IgD-negative memory B cell (primary cell): ENCODE data around the gene ABCA13. TPM values are rescaled to one million over a fixed set of nuclear protein-coding genes. Genes with fewer than 3 reads are reported as not detected.

Source experiments
- H3K27ac Mint-ChIP-seq, 3 donors: one replicate each; pipeline ENCODE4 v1.8.0; 2020 to 2022; ENCODE audit warnings: mild to moderate bottlenecking in 3 of 3, mixed read lengths in 3 of 3, moderate library complexity in 1 of 3
- H3K27me3 Mint-ChIP-seq: one replicate; pipeline ENCODE4 v1.8.0; 2021; ENCODE audit warnings: mixed read lengths
- H3K36me3 Mint-ChIP-seq: one replicate; pipeline ENCODE4 v1.8.0; 2020; ENCODE audit warnings: mild to moderate bottlenecking, mixed read lengths
- H3K4me1 Mint-ChIP-seq, 3 donors: one replicate each; pipeline ENCODE4 v1.8.0; 2020 to 2022; ENCODE audit warnings: mixed read lengths in 3 of 3, mild to moderate bottlenecking in 1 of 3
- H3K4me3 Mint-ChIP-seq, 4 donors: one replicate each; pipeline ENCODE4 v1.8.0; 2020 to 2022; ENCODE audit warnings: mild to moderate bottlenecking in 4 of 4, mixed read lengths in 4 of 4, moderate library complexity in 3 of 4
- H3K9me3 Mint-ChIP-seq, 3 donors: one replicate each; pipeline ENCODE4 v1.8.0; 2020 to 2021; ENCODE audit warnings: mixed read lengths in 3 of 3, mild to moderate bottlenecking in 1 of 3
- polyA plus RNA-seq: library from polyadenylated mRNA; unstranded; fragments of 300-500 nt; fragmentation: Illumina TruSeq; gene quantifications from one replicate; pipeline ENCODE4 v1.2.3, GENCODE V29; 2021

ABCA13 gene
- polyA plus RNA-seq, 1 donor from 2014 or later: not detected

DNA sequence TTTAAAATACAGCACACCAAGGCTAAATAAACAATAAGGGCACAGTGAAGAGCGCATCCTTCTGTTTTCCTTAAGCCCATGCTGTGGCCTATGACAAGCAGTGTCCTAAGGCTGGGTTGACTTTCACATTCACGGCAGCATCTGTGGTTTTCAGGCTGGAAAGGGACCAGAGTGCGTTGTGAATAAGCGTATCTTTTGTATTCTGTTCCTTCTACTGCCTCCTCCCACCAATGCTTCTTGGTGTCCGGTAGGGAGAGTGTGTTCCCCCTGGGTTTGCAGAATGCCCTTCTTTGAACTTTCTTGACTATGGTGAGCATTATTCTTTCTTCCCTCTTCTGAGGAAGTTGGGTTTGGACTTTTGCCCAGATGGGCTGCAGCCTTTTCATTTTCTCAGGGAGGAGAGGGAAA lies 73.6 kb downstream of the ABCA13 start:
- peaks cover 8% of the 10 kb centered on the region for H3K27me3 Mint-ChIP-seq
- H3K4me1 Mint-ChIP-seq: no peaks in the 10 kb centered on the region
- H3K4me3 Mint-ChIP-seq: no peak overlapping the region
- H3K9me3 Mint-ChIP-seq: peaks cover 0 to 3% (median 0%) of the 10 kb centered on the region in 3 donors
- H3K27ac Mint-ChIP-seq: no peak overlapping the region
- H3K36me3 Mint-ChIP-seq: no peaks in the 10 kb centered on the region

DNA sequence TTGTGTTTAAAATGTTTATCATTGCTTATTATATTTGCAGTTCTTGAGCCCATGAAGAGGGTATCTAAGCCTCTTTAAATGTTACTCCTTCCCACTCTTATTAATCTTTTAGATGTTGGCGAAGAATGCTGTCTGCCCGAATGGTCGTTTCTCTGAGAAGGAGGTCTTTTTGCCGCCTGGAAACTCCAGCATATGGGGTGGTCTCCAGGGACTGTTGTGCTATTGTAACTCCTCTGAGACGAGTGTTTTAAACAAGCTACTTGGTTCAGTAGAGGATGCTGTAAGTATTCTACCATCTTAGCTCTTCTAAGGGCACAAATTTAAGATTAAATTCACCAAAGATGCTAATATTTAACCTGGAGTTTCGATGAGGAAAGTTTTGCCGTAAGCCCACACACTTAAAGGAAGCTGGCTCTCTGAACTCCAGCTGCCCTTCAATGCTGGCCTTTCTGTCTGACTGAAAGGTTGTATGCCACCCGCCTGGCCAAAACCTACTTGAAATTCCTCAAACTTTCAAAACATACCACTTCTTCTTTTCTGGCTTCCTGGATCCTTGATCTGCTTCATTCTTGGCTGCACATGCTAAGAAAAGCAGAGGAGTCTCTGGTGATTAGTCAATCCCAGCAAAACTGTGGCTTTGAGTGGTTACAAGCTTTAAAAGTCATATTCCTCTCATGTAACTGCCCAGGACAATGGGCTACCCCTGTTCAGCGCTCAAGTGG lies 74.7 kb downstream of the ABCA13 start:
- Mint-ChIP-seq H3K4me1 (no peaks in the 10 kb centered on the region), H3K27me3 (peaks cover 8% of the 10 kb centered on the region)

DNA sequence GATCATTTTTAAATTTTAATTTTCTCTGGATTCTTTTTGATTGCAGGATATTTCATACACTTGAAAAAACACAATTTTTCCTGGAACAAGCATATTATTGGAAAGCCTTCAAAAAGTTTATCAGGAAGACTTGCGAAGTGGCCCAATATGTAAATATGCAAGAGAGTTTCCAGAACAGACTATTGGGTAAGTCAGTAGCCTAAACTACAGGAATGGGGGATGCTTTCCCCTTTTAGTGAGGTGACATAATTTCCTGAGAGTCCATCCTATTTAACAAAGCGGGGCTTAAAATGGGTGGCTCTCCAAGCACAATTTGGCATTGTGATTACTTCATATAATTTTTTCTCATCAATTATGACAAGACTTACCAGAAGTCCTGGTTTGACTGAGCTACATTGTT lies 77.9 kb downstream of the ABCA13 start:
- Mint-ChIP-seq H3K27me3 (peaks cover 2% of the 10 kb centered on the region), H3K4me1 (no peaks in the 10 kb centered on the region), H3K36me3 (no peaks in the 10 kb centered on the region), H3K9me3 (peaks cover 0 to 3% (median 0%) of the 10 kb centered on the region in 3 donors), H3K27ac (no peak overlapping the region), H3K4me3 (no peak overlapping the region)

More for the DNA sequence above, 74.7 kb downstream of the ABCA13 start:
- Mint-ChIP-seq H3K36me3 (no peaks in the 10 kb centered on the region), H3K9me3 (peaks cover 0 to 3% (median 0%) of the 10 kb centered on the region in 3 donors), H3K4me3 (no peak overlapping the region), H3K27ac (no peak overlapping the region)

DNA sequence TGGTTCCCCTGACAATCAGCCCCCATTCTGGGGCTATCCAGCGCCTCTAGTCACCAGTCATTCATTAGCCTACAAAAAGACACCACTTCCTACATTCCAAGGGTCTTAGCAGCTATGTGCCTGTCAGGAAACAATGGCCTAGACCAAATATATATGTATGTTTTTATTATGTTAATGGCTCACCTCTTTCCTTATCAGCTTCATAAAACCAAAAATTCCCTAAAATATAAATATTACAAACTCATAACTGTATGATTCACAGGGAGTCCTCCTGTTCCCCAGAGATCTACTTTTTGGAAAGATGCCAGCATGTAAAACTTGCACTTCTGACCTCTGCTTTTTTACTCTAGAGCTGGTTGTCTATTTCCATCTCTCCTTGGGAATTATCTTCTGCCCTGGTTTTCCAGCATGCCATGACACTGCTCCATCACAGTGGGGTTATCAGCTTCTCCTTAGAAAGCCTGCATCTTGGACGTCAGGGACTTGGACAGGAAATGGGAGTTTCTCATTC lies 79.2 kb downstream of the ABCA13 start:
- H3K27me3 Mint-ChIP-seq: no peaks in the 10 kb centered on the region
- H3K4me3 Mint-ChIP-seq: no peak overlapping the region
- no peak overlapping the region for H3K27ac Mint-ChIP-seq
- peaks cover 0 to 3% (median 0%) of the 10 kb centered on the region in 3 donors for H3K9me3 Mint-ChIP-seq
- no peaks in the 10 kb centered on the region for H3K4me1 Mint-ChIP-seq
- H3K36me3 Mint-ChIP-seq: no peaks in the 10 kb centered on the region

- peaks cover 2% of the 10 kb centered on the region for H3K27me3 Mint-ChIP-seq
- H3K4me1 Mint-ChIP-seq: no peaks in the 10 kb centered on the region
- no peaks in the 10 kb centered on the region for H3K36me3 Mint-ChIP-seq
- H3K4me3 Mint-ChIP-seq: no peak overlapping the region
- H3K9me3 Mint-ChIP-seq: peaks cover under 1 to 3% (median 2%) of the 10 kb centered on the region in 3 donors
- no peak overlapping the region for H3K27ac Mint-ChIP-seq
Measured at GRCh38 chr7:48251766-48252165, 80.5 kb downstream of the ABCA13 start.

- Mint-ChIP-seq H3K4me1 (no peaks in the 10 kb centered on the region), H3K4me3 (no peak overlapping the region), H3K9me3 (peaks cover 0 to 7% (median 2%) of the 10 kb centered on the region in 3 donors), H3K36me3 (no peaks in the 10 kb centered on the region), H3K27me3 (peaks cover 2% of the 10 kb centered on the region), H3K27ac (no peak overlapping the region)
Measured at GRCh38 chr7:48252995-48253394, 81.7 kb downstream of the ABCA13 start.

DNA sequence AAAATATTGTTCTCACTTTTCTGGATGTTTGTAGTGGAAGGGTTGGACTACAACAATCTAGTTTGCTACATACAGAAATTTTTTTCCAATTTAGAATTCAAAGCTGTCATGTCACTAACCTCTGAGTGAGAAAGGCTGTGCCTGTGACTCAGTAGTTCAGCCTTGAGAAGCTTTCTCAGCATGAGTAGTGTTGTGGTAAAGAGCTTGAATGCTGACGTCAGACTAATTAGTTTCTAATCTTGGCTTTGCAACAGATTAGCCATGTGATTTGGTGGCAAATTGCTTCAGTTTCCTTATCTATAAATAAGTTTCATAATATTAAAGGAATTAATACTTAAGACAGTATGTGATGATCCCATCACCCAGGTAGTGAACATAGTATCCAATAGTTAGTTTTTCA lies 83.8 kb downstream of the ABCA13 start:
- H3K27ac Mint-ChIP-seq: no peak overlapping the region
- H3K36me3 Mint-ChIP-seq: no peaks in the 10 kb centered on the region
- peaks cover 2% of the 10 kb centered on the region for H3K27me3 Mint-ChIP-seq
- no peaks in the 10 kb centered on the region for H3K4me1 Mint-ChIP-seq
- H3K9me3 Mint-ChIP-seq: peaks cover 0 to 7% (median 2%) of the 10 kb centered on the region in 3 donors
- no peak overlapping the region for H3K4me3 Mint-ChIP-seq

GRCh38 chr7:48259463-48260280 lies 88.4 kb downstream of the ABCA13 start:
- H3K4me3 Mint-ChIP-seq: no peak overlapping the region
- H3K9me3 Mint-ChIP-seq: peaks cover 0 to 7% (median 2%) of the 10 kb centered on the region in 3 donors
- no peaks in the 10 kb centered on the region for H3K4me1 Mint-ChIP-seq
- H3K36me3 Mint-ChIP-seq: no peaks in the 10 kb centered on the region
- H3K27me3 Mint-ChIP-seq: peaks cover 2% of the 10 kb centered on the region
- no peak overlapping the region for H3K27ac Mint-ChIP-seq

DNA sequence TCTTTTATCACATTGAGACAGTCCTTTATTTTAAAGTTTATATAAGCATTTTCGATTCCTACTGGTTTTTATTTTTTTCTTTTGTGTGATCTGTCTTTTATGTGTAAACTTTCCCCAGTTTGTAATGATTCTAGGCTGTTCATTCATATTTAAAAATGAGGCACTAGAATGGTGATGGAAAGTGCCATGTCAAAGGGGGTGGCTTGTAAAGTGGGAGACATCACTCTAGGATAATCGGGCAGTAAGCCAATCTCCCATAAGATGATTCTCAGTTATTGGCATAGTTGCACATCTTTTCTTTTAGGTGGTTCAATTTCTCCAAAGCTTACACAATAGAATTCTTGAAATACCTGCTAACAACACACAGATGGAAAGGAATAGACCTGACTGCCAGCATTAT lies 90.4 kb downstream of the ABCA13 start:
- H3K9me3 Mint-ChIP-seq: peaks cover 0 to 7% (median 0%) of the 10 kb centered on the region in 3 donors
- H3K4me3 Mint-ChIP-seq: no peak overlapping the region
- no peaks in the 10 kb centered on the region for H3K4me1 Mint-ChIP-seq

GRCh38 chr7:48262606-48263310 lies 91.5 kb downstream of the ABCA13 start:
- Mint-ChIP-seq H3K36me3 (no peaks in the 10 kb centered on the region), H3K9me3 (no peaks in the 10 kb centered on the region), H3K27me3 (peaks cover 2% of the 10 kb centered on the region), H3K4me1 (no peaks in the 10 kb centered on the region), H3K4me3 (no peak overlapping the region), H3K27ac (no peak overlapping the region)

More for the DNA sequence above, 90.4 kb downstream of the ABCA13 start:
- no peaks in the 10 kb centered on the region for H3K36me3 Mint-ChIP-seq
- no peak overlapping the region for H3K27ac Mint-ChIP-seq
- H3K27me3 Mint-ChIP-seq: peaks cover 2% of the 10 kb centered on the region

DNA sequence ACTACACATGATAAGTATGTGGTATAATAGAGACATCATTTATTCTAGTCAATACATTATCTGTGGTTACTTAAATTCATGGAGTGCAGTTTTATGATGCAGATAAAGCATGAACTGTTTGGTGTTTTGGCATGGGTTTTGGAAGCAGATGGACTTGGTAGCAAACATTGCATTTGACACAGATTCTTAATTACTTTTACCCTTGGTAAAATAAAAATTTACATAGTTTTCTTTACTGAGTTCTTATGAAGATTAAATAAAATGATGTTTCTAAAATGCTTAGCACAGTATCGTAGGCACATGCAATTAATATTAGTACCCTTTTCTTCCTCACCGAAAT lies 92.0 kb downstream of the ABCA13 start:
- Mint-ChIP-seq H3K4me3 (no peak overlapping the region), H3K27ac (no peak overlapping the region), H3K9me3 (no peaks in the 10 kb centered on the region), H3K36me3 (no peaks in the 10 kb centered on the region), H3K27me3 (peaks cover 3% of the 10 kb centered on the region), H3K4me1 (no peaks in the 10 kb centered on the region)

DNA sequence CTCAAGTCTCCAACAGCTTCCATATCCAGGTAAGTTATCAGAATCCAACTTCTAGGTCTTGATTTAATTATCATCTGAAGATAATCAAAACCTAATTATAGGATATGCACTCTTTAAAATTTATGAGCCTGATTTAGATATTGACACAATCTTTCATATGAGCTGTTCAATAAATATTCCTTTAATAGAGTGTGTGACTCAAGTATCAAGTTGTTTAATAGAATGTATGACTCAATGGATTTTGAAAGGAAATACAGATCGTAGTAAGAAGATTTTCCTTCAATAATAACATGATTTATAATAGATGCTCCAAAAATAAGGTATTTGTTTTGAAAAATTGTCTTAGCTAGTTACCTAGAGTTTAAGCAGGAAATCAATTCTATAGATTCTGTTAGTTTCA lies 97.8 kb downstream of the ABCA13 start:
- Mint-ChIP-seq H3K27me3 (peaks cover 5% of the 10 kb centered on the region), H3K27ac (no peak overlapping the region), H3K4me3 (no peak overlapping the region), H3K9me3 (peaks cover 0 to 2% (median 0%) of the 10 kb centered on the region in 3 donors), H3K4me1 (no peaks in the 10 kb centered on the region), H3K36me3 (peaks cover 2% of the 10 kb centered on the region)

DNA sequence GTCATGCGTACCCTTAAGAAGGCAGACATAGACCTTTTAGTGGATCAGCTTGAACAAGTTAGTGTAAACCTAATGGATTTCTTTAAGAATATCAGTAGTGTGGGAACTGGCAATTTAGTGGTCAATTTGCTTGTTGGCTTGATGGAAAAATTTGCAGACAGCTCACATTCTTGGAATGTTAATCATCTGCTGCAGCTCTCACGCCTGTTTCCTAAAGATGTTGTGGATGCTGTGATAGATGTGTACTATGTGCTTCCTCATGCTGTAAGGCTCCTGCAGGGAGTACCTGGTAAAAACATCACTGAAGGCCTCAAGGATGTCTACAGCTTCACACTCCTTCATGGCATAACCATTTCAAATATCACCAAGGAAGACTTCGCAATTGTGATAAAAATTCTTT lies 103.4 kb downstream of the ABCA13 start:
- Mint-ChIP-seq H3K4me3 (no peak overlapping the region), H3K27me3 (no peaks in the 10 kb centered on the region), H3K4me1 (no peaks in the 10 kb centered on the region), H3K36me3 (no peaks in the 10 kb centered on the region), H3K9me3 (no peaks in the 10 kb centered on the region), H3K27ac (no peak overlapping the region)

DNA sequence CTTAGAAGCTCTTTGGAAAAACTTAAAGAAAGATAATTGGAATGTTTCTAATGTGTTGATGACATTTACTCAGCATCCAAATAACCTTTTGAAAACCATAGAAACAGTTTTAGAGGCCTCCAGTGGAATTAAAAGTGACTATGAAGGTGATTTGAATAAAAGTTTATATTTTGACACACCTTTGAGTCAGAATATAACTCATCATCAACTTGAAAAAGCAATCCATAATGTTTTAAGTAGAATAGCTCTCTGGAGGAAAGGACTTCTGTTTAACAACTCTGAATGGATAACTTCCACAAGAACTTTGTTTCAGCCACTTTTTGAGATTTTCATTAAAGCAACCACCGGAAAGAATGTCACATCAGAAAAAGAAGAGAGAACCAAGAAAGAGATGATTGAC lies 108.2 kb downstream of the ABCA13 start:
- Mint-ChIP-seq H3K36me3 (peaks cover 1% of the 10 kb centered on the region), H3K4me1 (peaks cover 0 to 2% (median 0%) of the 10 kb centered on the region in 3 donors), H3K27me3 (no peaks in the 10 kb centered on the region), H3K9me3 (no peaks in the 10 kb centered on the region), H3K27ac (no peak overlapping the region), H3K4me3 (no peak overlapping the region)

DNA sequence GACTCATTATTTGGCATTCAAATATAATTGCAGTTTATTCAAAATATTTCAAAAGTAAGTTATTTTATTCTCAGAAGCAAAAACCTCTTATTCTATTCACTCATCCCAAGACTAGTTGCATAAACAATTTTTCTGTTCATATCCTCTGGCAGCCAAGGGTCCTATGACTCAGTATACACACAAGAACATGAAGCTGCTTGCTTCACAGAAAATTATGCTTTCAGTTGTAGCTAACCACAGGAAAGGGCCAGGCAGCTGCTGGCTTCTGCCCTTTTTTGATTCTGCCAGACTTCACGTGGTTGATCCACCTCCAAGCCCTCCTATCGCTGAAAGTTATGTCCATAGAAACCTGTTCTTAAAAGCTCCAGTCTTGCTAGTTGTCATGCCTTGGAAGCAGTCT lies 108.8 kb downstream of the ABCA13 start:
- H3K27ac Mint-ChIP-seq: no peak overlapping the region
- H3K9me3 Mint-ChIP-seq: no peaks in the 10 kb centered on the region
- H3K27me3 Mint-ChIP-seq: no peaks in the 10 kb centered on the region
- peaks cover 1% of the 10 kb centered on the region for H3K36me3 Mint-ChIP-seq
- H3K4me1 Mint-ChIP-seq: peaks cover 0 to 2% (median 0%) of the 10 kb centered on the region in 3 donors
- H3K4me3 Mint-ChIP-seq: no peak overlapping the region
